Measurements from ENCODE around the gene KRT1.

The KRT1 gene

GRCh38 chr12:52650520-52651081 is 29.6 kb downstream of the KRT1 start:
- Histone ChIP-seq H3K4me3 (ENCODE audit: low read depth in 1 of 2, low read length in 1 of 2) (no peak overlapping the region), H3K27me3 (no peaks in the 10 kb centered on the region), H3K9me3 (no peaks in the 10 kb centered on the region), H3K27ac (no peak overlapping the region), H3K4me1 (ENCODE audit: control insufficient read depth in 1 of 2, insufficient read depth in 1 of 2, low read depth in 1 of 2, low read length in 1 of 2) (no peaks in the 10 kb centered on the region), H3K36me3 (no peaks in the 10 kb centered on the region)
- TF ChIP-seq CTCF (IDR thresholded peaks at IDR 0.05) = no peak

- Histone ChIP-seq H3K27ac (no peak overlapping the region), H3K36me3 (no peaks in the 10 kb centered on the region), H3K4me1 (ENCODE audit: control insufficient read depth in 1 of 2, insufficient read depth in 1 of 2, low read depth in 1 of 2, low read length in 1 of 2) (no peaks in the 10 kb centered on the region), H3K9me3 (no peaks in the 10 kb centered on the region), H3K27me3 (no peaks in the 10 kb centered on the region), H3K4me3 (ENCODE audit: low read depth in 1 of 2, low read length in 1 of 2) (no peak overlapping the region)
- TF ChIP-seq CTCF (IDR thresholded peaks at IDR 0.05) = no peak
Observed at GRCh38 chr12:52649066-52649465, 31.1 kb downstream of the KRT1 start.

- Histone ChIP-seq H3K27me3 (no peaks in the 10 kb centered on the region), H3K27ac (no peak overlapping the region), H3K4me1 (ENCODE audit: control insufficient read depth in 1 of 2, insufficient read depth in 1 of 2, low read depth in 1 of 2, low read length in 1 of 2) (no peaks in the 10 kb centered on the region), H3K9me3 (no peaks in the 10 kb centered on the region), H3K4me3 (ENCODE audit: low read depth in 1 of 2, low read length in 1 of 2) (no peak overlapping the region), H3K36me3 (no peaks in the 10 kb centered on the region)
- TF ChIP-seq CTCF (IDR thresholded peaks at IDR 0.05) = no peak
Observed at GRCh38 chr12:52648012-52648550, 32.1 kb downstream of the KRT1 start.

- no peak for TF ChIP-seq CTCF (IDR thresholded peaks at IDR 0.05)
- no peaks in the 10 kb centered on the region for H3K27me3 ChIP-seq
Observed at GRCh38 chr12:52647601-52648000, 32.6 kb downstream of the KRT1 start.

GRCh38 chr12:52646613-52647012 is 33.6 kb downstream of the KRT1 start:
- Histone ChIP-seq H3K4me3 (ENCODE audit: low read depth in 1 of 2, low read length in 1 of 2) (no peak overlapping the region), H3K9me3 (no peaks in the 10 kb centered on the region), H3K4me1 (ENCODE audit: control insufficient read depth in 1 of 2, insufficient read depth in 1 of 2, low read depth in 1 of 2, low read length in 1 of 2) (no peaks in the 10 kb centered on the region), H3K36me3 (no peaks in the 10 kb centered on the region), H3K27ac (no peak overlapping the region), H3K27me3 (no peaks in the 10 kb centered on the region)
- TF ChIP-seq CTCF (IDR thresholded peaks at IDR 0.05) = no peak

More at GRCh38 chr12:52647601-52648000, 32.6 kb downstream of the KRT1 start:
- Histone ChIP-seq H3K4me3 (ENCODE audit: low read depth in 1 of 2, low read length in 1 of 2) (no peak overlapping the region), H3K4me1 (ENCODE audit: control insufficient read depth in 1 of 2, insufficient read depth in 1 of 2, low read depth in 1 of 2, low read length in 1 of 2) (no peaks in the 10 kb centered on the region), H3K27ac (no peak overlapping the region), H3K9me3 (no peaks in the 10 kb centered on the region), H3K36me3 (no peaks in the 10 kb centered on the region)
